ENCODE measurements around the gene DLG4.

Gene DLG4

GRCh38 chr17:7141824-7142223 is 77.8 kb downstream of the DLG4 start:
- no peak for DNase-seq

GRCh38 chr17:7139400-7139799 is 80.2 kb downstream of the DLG4 start:
- no peak for DNase-seq

- no peak for DNase-seq
Observed at GRCh38 chr17:7138800-7139381, 80.7 kb downstream of the DLG4 start.

GRCh38 chr17:7137171-7137943 is 82.3 kb downstream of the DLG4 start:
- DNase-seq: no peak
